WTC11 (cell line): ENCODE results near the gene GALNT9.

Experiments
- ATF1 ChIP-seq: sonication (generic); formaldehyde crosslinking; IDR thresholded peaks from 2 replicates; pipeline ENCODE4 v1.8.1; 2023; ENCODE audit warnings: mild to moderate bottlenecking, moderate library complexity, missing genetic modification reagents
- CTCF ChIP-seq: fragments of 200-600 bp; IDR thresholded peaks from 2 replicates; pipeline ENCODE4 v1.8.0; 2022; ENCODE audit warnings: antibody characterized with exemption
- E2F4 ChIP-seq: sonication (generic); formaldehyde crosslinking; IDR thresholded peaks from 2 replicates; pipeline ENCODE4 v1.8.1; 2022; ENCODE audit warnings: low read depth, mild to moderate bottlenecking, moderate library complexity, missing genetic modification reagents, borderline replicate concordance
- E2F5 ChIP-seq: sonication (generic); formaldehyde crosslinking; IDR thresholded peaks from 2 replicates; pipeline ENCODE4 v1.8.1; 2022; ENCODE audit warnings: mild to moderate bottlenecking, moderate library complexity, missing genetic modification reagents
- ESRRA ChIP-seq: sonication (generic); formaldehyde crosslinking; IDR thresholded peaks from 2 replicates; pipeline ENCODE4 v1.8.1; 2022; ENCODE audit warnings: mild to moderate bottlenecking, missing genetic modification reagents, borderline replicate concordance
- GTF2I ChIP-seq: fragments of 250-450 bp; sonication (Bioruptor Pico); conservative IDR thresholded peaks from 2 replicates; pipeline ENCODE4 v1.4.0; 2021; ENCODE audit warnings: mild to moderate bottlenecking
- IRF1 ChIP-seq: sonication (generic); formaldehyde crosslinking; IDR thresholded peaks from 2 replicates; pipeline ENCODE4 v1.8.0; 2023; ENCODE audit warnings: missing genetic modification reagents
- MAX ChIP-seq: sonication (generic); formaldehyde crosslinking; IDR thresholded peaks from 2 replicates; pipeline ENCODE4 v1.8.0; 2022; ENCODE audit warnings: mild to moderate bottlenecking, missing genetic modification reagents
- NFYB ChIP-seq: sonication (generic); formaldehyde crosslinking; conservative IDR thresholded peaks from 2 replicates; pipeline ENCODE4 v1.8.0; 2022; ENCODE audit warnings: low read depth, missing genetic modification reagents
- NR1H2 ChIP-seq: sonication (generic); formaldehyde crosslinking; IDR thresholded peaks from 2 replicates; pipeline ENCODE4 v1.9.0; 2021; ENCODE audit warnings: mild to moderate bottlenecking, moderate library complexity, missing genetic modification reagents
- SOX15 ChIP-seq: fragments of 250-450 bp; sonication (Bioruptor Pico); IDR thresholded peaks from 2 replicates; pipeline ENCODE4 v1.9.0; 2021; ENCODE audit warnings: mild to moderate bottlenecking
- ZNF232 ChIP-seq: sonication (generic); formaldehyde crosslinking; IDR thresholded peaks from 2 replicates; pipeline ENCODE4 v1.8.0; 2022; ENCODE audit warnings: mild to moderate bottlenecking, missing genetic modification reagents
- TF ChIP-seq, protein P1 (sequence below): sonication (generic); formaldehyde crosslinking; IDR thresholded peaks from 2 replicates; pipeline ENCODE4 v1.8.0; 2022; ENCODE audit warnings: mild to moderate bottlenecking, missing genetic modification reagents
- TF ChIP-seq, protein P2 (sequence below): fragments of 250-450 bp; sonication (Bioruptor Pico); conservative IDR thresholded peaks from 2 replicates; pipeline ENCODE4 v1.9.0; 2021; ENCODE audit warnings: mild to moderate bottlenecking

DNA sequence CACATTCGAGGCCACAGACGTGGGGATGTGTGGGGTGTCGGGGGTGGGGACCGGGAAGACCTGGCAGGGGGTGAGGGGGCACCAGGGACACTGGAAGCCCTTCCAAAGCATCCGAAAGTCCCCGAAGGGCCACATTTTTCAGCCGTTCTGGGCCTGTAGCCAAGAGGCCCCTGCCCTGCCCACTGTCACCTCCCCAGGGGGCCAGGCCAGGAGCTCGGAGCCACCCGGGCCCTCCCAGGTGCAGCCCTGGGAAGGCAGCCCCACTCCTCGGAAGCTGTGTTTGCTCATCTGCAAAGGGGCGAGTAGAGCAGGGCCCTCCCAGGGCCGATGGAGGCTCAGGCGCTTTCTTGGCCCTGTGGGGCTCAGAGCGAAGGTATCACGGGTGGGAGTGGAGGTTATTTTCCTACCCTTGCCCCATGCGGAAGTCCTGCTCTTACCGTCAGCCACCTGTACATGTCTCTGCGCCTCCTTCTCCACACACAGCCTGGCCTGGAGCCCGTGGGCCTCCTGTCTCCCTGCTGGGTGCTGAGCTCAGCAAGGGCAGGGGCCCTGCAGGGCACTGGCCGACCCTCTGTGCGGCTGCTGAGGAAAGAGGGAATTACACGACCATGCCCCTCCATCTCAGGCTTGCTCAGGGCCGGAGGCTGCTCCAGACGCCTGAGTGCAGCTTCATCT lies 158.0 kb downstream of the GALNT9 start:
- TF ChIP-seq IRF1 (CRISPR knock-in tag) = no peak
- no peak for TF ChIP-seq CTCF
- TF ChIP-seq E2F4 (CRISPR knock-in tag) = no peak
- no peak for TF ChIP-seq SOX15
- TF ChIP-seq E2F5 (CRISPR knock-in tag) = no peak
- TF ChIP-seq, protein P1, sequence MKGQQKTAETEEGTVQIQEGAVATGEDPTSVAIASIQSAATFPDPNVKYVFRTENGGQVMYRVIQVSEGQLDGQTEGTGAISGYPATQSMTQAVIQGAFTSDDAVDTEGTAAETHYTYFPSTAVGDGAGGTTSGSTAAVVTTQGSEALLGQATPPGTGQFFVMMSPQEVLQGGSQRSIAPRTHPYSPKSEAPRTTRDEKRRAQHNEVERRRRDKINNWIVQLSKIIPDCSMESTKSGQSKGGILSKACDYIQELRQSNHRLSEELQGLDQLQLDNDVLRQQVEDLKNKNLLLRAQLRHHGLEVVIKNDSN = no peak
- TF ChIP-seq NFYB (CRISPR knock-in tag) = no peak
- TF ChIP-seq ZNF232 = no peak
- no peak for TF ChIP-seq ATF1 (CRISPR knock-in tag)
- TF ChIP-seq GTF2I (CRISPR knock-in tag) = no peak
- no peak for TF ChIP-seq NR1H2 (CRISPR knock-in tag)
- TF ChIP-seq, protein P2, sequence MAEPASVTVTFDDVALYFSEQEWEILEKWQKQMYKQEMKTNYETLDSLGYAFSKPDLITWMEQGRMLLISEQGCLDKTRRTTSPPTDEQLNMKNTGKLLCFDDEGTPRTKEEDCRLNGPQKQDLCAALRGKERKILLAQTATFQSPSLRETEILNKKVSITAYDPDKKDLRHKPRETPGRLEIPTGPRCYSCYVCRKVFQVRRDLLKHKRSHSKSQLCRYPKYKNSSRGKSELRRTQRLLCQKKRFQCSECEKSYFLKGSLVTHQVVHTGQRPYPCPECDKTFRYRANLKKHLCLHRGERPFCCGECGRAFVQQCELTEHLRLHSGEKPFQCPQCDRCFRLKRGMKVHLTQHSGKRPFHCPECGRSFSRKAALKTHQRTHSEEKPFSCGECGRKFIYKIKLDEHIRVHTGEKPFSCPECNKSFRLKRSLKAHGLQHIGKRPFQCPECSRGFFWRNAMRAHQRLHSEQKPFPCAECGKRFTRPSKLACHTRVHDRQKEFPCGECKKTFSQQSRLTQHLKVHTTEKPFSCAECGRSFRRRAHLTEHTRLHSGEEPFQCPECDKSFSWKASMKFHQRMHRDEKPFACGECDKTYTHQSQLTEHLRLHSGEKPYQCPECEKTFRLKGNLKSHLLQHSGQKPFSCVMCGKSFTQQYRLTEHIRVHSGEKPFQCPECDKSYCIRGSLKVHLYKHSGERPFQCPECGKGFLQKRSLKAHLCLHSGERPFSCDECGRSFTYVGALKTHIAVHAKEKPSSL (CRISPR knock-in tag) = no peak
- no peak for TF ChIP-seq MAX
- no peak for TF ChIP-seq ESRRA
